ENCODE results near the gene SDC4.
"Not testable (repeated sequence)": the region's sequence is repeated elsewhere in the genome, so short reads cannot be mapped to it uniquely, and the experiment has no call there.

SDC4 gene

DNA sequence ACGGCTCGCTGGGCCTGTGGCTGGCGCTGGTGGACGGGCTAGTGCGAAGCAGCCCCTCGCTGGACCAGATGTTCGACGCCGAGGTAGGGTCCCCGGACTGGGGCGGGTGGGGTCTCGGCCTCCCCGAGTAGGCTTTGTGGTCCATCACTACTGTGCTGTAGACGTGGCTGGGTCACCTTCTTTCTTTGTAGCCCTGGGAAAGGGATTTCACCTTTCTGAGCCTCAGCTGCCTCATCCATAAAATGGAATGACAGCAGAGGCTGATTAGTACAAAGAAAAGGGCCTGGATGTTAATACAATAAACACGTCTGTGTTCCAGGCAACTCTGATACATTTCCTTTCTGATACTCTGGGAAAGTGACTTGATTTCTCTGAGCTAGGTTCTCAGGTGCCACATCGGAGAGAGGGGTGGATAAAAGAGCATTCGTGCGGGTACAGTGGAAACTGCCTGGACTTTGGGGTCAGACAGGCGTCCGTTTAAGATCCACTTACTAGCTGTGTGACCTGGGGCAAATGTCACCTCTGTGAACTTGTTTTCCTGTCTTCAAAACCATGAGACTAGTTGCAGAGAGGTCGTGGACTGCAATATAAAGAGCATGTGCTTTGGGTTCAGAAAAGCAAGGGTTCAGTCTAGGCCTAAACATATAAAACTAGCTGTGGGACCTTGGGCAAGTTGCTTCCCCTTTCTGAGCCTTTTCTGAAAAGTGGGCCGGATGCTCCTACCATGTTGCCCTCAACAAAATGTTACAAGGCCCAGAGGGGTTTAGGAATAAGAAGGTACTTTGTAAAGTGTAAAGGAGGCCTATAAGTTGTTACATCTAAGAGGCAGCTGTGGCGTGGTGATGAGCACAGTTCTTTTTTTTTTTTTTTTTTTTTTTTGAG is 15.6 kb upstream of the SDC4 start:
- DNase-seq (ENCODE audit: low spot score), result no peak

DNA sequence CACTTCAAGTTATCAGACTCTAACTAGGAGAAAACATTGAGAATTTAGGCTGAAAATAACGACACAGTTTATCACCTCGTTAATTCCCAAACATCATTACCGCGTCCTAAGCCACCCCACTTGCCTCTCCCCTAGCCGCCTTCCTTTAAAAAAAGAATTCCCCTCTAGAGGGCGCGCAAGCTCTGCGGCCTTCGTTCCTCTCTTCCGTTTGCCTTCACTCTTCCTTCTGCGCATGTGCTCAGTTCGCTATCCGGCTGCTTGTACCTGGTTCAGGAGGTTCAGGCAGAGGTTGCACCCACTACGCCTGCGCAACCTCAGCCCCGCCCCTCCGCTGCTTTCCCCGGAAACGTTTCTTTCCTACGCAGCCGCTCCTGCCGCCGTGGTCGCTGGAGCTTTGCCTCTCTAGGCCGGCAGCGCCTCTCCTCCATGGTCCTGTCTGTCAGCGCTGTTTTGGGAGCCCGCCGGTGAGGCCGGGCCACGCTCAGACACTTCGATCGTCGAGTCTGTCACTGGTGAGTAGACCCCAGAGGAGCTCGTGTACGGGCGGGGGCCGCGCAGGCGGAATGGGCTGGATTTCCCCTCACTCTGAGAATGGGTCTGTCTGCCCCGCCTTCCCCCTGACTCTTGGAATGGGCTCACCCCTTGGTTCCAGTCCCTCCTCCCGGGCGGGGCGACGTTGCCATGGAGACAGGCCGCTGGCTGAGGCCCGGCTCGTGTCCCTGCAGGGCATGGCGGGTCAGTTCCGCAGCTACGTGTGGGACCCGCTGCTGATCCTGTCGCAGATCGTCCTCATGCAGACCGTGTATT is 14.8 kb upstream of the SDC4 start, which contains the start of gene SYS1:
SYS1 (plus strand) TSS at position 353 of the 807 bp plus-strand sequence; CDS start at position 729, 376 bp downstream.
- peak; percentile 99 for DNase-seq (ENCODE audit: low spot score)

DNA sequence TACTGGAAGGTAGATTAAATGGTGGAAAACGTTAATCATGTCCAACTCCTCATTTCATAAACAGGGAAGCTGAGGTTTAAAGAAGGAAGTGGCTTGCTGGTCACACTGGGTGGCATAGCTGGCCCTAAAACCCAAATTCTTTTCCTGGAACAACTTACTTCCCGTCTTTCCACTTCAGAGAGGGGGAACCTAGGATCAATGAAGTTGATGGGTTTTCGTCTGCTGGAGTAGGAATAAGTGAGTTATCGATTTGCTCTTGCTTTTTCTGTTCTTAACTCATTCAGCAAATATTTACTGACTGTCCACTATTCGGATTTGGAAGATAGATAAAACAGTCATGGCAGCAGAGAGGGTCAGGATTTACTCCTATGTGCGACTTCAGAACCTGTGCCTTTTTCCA is 13.6 kb upstream of the SDC4 start:
- DNase-seq (ENCODE audit: low spot score), result no peak

DNA sequence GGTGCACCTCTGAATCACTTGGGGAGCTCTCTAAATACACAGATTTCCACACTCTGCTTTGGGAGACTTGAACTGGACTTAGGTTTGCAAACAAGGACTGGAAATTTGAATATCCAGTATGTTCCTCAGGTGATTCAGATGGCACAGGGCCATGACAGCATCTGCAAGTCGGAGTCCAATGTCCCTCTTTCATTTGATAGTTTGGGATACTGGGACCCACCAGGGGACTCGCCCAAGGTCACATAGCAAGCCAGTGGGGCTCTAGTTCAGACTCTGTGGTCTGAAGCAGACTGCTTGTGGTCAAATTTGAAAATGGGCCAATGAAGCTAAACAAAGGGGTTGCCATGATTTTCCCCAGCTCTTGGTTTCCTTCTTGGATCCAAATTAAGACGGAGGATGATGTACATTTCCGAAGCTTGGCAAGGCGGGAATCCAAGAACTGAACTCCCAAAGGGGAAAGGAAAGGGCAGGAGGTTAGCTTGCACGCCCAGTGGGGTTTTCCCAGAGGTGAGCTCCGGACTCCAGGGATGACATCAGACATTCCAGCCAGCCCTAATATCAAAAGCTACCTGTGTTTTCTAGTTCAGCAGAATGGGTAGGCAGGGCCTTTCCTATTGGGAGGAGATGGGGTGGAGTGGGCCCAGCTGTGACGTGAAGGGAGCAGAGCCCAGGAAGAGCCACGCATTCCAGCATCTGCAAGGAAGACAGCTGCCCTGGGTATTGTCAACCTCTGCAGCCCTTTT is 11.4 kb upstream of the SDC4 start:
- DNase-seq (ENCODE audit: low spot score), result no peak

DNA sequence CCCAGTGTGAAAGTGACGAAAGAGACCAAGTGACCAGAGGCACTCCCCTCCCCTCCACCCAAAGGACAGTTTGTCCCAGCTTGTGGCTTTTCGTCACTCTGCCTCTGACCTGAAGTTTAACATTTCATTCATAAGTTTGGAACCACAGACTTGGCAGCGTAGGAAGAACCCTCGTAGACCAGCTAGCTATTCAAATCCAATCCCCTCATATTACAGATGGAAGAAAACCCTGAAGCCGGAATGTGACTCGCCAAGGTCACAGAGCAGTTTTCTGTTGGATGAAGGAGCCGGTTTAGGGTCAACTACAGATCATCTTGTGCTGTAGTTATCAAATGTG is 10.8 kb upstream of the SDC4 start:
- DNase-seq (ENCODE audit: low spot score), result no peak

DNA sequence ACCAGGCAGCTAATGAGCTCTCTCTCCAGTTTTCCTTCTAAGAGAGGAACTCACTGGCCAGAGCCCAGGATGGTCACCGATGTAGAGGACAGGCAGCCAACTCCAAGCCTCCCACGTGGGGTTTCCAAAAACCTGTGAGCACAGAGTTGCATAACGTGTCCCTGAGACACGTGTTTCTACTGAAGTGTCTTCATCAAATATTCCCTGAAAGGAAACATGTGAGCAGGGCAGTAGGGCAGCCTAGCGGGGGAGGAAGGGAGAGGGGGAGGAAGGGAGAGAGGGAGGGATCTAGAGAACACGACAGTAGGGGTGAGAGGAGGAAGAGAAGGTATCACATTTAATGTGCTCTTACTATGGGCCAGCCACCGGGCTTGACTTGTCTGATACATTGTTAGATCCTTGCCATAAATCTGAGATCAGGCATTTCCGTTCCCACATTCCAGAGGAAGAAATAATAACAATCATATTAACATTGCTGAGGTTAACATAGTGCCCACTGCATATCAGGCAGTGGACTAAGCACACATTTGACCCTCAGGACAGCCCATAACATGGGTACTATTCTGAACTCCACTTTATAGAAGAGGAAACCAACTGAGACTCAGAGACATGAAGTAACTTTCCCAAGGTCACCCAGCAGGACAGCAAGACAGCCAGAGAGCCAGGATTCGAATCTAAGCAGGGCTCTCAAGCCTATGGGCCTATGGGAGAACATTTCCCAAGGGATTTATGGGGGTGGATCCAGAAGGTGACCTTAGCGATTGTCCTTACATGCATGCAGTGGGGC is 10.3 kb upstream of the SDC4 start:
- DNase-seq (ENCODE audit: low spot score), result no peak

DNA sequence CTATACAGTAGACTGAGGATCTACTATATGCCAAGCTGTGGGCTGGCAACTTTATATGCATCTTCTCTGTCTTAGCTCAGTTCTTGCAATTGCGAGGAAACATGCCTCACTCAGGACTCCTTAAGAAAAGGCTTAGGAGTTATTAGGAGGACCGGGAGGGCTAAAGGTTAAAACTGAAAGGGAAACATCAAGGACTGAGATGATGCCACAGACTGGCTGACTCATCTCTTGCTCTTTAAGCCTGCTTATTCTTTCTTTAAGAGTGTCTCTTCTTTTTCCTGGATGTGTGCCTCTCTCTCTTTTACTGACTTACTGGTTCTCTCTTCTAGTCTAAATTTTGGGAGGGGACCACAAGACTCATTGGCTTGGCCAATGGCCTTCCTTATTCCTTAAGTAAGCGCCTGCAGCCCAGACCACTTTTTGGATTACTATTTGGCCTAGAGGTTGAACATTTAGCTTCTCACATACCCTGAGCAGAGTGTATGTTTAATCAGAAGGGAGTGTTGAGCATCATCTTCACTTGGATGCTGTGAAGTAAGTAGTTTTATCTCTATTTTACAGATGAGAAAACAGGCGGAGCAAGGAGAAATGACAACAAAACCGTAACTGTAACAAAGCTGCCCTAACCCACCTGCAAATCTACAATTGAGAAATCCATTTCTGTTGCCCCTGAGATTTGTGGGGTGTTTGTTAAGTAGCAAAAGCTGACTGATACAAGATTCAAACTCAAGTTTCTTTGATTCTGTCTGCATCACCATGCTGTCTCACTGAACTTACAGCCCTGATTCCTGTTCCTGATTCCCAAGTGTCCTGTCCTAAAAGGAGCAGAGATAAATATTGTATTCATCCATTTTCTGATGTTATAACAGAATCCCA is 7.2 kb upstream of the SDC4 start:
- peak; percentile 24 for DNase-seq (ENCODE audit: low spot score)

DNA sequence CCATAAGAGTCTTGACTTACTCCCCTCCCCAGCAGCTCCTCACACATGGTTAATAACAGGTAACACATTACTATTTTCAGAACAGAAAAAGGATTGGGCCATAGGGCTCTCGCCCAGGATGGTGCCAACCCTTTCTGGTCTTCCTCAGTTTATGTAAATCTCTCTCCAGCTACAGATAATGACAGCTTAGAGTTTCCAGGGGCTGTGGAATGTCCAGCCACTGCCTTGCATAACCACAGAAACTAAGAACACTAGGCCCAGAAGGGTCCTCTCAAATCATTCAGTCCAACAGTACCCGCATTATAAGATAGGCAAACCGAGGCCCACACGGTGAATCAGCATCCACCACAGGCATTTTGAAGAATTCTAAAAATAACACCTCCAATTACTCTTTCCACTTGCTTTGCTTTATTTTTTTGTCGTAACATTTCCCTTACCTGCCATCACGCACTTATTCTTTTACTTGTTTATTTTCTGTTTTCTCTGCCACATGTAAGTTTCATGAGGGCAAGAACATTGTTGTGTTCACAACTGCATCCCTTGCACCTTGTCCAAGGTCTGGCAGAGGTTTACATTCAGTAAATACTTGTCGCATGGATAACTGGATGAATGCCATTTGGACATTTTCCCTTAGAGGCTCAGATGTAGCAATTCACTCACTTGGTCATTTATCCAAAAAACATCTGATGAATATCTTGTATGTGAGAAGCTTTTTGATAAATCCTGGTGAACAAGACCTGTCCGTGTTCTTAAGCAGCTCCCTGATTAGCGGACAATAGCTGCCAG is 6.4 kb upstream of the SDC4 start:
- DNase-seq (ENCODE audit: low spot score), result no peak

DNA sequence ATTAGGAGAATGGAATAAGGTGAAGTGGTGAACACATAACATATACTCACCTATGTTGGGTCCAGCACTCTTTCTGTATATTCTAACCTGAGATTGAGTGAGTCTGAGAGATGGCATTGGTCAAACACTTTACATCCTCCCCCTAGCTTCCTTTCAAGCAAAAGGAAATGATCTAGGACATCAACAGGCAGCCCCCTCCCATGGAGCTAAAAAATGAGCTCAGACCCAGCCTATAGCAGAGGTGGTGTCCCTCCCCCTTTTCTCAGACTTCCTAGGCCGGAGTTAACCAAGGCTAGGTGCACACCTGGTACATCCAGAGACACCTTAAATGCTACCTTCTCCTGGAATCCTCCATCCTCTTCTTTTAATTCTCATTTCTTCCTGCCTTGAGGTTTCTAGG is 5.5 kb upstream of the SDC4 start:
- no peak for DNase-seq (ENCODE audit: low spot score)

DNA sequence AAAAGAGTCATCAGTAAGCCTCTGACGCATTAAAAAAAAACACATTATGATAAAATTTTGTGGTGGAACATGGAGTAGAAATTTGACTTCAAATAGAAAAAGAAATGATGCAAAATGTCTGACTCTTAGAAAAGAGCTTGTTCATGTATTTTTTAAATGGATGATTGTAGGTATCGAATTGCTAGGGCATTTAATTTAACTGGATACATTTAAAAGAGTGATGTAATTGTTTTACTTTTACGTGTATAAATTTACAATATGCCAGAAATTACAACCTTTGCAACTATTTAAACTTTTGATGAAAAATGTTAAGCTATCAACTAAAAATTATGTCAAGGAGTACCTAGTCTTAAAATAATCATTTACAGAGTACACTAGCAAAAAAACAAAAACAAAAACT is 4.5 kb upstream of the SDC4 start:
- DNase-seq (ENCODE audit: low spot score), result no peak

DNA sequence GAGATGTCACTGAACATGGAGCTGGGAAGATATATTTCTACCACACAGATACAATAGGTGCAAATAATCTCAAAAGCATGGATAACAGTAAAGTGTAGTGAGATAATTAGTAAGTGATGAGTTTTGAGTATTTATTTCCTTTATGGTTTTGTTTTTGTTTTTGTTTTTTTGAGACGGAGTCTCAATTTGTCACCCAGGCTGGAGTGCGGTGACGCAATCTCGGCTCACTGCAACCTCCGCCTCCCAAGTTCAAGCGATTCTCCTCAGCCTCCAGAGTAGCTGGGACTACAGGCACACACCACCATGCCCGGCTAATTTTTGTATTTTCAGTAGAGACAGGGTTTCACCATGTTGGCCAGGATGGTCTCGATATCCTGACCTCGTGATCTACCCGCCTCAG is 2.6 kb upstream of the SDC4 start:
- not testable (repeated sequence) for DNase-seq (ENCODE audit: low spot score)

DNA sequence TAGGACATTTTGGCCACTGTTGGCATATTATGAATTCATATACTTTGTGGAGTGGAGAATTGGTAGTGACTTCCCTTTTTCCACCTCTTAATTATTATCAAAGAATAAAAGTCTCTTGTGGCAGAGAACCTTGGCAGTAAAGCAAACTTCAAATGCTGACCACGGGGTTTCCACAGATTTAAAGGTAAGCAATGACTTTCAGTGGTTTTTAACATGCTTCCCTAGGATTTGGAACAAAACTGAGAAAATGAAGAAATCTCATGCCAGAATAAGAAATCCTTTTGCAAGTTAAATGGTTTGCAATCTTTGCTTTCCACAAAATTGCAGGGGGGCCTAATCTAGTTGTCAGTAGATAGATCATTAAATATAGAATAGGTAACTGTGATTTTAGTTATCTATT is 2.0 kb upstream of the SDC4 start:
- DNase-seq (ENCODE audit: low spot score), result no peak

DNA sequence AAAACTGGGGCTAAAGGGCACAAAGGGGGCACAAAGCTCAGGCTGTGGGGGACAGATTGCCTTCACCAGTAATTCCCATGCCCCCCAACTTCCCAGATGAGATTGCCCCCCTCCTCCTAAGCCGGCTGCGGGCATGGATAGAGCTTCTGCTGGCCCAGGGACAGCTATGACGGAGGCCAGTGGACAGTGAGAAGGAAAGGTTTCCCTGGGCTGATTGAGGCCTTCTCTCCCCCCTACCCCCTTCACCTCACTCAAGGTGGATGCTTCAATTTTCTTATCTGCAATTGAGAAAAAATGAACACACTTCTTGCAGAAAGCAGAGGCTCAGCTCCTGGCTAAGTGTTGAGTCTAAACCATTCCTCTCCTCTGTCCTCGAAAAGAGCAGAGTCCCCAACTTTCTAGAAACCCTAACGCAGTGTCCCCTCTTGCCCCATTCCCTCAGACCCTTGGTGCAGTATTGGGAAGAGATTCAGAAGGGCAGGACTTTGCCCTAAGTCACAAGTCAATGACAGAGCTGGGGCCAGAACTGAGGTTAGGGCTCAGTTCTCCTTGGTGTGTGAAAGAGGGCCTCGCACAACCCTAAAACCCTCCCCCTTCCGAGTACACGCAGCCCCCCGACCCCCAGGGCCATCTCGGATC is 808 bp downstream of the SDC4 start:
- DNase-seq (ENCODE audit: low spot score), result no peak

DNA sequence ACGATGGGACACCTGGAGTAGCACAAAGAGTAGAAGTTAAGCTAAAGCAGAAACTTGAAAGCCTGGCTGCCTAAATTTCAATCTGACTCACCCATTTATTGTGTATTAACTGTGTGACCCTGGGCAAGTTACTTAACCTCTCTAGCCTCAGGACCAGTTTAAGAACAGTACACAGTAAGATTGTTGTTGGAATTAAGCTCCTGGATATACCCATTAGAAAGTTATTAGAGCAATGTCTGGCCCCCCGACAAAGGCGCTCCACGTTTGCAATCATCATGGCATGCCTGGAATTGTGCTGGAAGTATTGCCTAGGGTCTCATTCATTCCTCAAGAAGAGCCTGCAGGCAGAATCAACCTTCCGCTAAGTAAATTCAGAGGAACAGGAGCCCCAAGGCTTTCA is 1.4 kb downstream of the SDC4 start:
- DNase-seq (ENCODE audit: low spot score), result no peak

DNA sequence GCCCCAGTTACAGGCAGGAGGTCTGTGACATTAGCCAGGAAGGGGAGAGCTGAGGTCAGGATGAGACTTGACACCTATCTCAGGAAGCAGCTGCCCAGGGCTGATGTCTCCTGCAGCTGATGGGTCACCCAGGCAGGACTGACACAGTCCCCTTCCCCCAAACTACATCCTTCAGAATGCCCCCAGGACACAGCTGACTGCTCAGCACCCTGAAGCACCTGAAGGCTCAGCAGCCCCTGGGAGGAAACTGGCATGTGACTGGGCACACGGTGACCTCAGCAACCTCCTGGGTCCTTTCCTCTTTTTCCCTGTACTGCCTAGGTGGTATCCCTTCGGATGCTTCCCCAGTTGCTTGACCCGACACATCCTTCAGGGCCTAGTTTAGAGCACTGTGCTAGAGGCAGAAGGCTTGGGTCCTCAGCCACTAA is 1.9 kb downstream of the SDC4 start:
- DNase-seq (ENCODE audit: low spot score), result no peak

DNA sequence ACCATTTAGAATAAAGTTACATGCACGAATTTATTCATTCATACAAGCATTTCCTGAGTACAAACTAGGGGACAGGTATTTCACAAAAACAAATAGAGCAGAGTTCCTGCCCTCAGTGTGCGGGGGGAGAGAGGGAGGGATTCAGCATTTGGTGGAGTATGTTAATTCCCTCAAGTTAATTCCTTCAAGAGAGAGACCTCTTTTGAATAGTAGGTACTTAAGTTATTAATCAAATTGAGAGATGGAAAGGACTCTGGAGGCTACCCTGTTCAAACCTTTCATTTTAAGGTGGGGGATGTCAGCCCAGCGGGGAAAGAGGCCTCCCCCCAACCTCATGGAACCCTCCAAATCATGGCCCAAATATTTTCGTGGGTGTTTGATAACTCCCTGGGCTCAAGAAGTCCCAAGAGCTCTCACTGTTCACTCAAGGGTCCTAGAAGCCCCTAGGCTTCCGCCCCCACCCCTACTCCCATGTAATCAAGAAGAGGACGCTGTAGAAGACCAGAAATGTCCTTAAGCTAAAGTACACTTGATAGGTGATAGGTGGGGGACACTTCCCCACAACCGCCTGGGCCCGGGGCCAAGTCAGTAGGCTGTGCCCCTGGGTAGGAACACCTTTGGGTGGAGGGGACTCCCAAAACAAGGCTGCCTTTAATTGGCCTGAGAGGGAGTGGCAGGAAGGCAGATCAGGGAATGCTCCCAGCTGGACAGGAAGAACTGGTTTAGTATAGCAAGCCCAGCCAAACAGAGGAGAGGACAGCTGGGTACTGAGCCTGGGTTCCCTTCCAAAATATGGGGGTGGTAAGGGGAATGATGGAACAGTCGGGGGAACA is 2.9 kb downstream of the SDC4 start:
- DNase-seq (ENCODE audit: low spot score), result no peak

DNA sequence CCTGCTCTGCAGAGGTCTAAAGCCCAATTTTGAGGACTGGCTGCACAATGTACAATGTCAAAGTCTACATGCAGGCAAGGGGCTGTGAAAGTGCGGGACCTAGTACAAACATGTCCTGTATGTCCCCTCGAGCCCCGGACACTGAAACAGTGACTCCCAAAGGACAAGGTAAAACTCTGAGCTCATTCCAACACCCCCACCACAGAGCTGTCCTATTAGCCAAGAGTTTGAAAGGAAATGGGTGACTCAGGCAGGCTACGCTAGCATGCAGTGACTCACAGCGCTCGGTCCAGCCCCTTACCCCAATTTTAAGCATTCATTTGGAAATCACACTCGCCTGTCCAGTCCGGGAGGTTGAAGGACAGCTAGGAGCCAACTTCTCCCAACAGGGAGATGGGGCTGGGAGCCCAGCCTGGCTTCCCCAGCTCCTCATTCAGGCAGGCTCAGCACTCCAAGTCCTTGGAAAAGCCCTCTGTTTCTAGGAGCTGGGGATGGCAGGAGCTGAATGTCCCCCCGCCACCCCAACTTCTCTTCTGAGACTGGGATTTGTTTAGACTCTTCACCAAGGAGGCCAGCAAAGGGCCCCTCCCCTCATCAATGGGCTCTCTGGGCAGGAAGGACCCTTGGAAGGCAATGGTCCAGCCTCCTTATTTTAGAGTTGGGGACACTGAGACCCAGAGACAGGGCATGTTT is 3.9 kb downstream of the SDC4 start:
- peak; percentile 15 for DNase-seq (ENCODE audit: low spot score)
